ENCODE data around the gene DAND5. TPM values are rescaled to one million over a fixed set of nuclear protein-coding genes. Genes with fewer than 3 reads are reported as not detected.

DAND5 gene
- polyA plus RNA-seq, 1 experiment, result not detected

GRCh38 chr19:13004273-13004672, 34.9 kb downstream of the DAND5 start:
- H3K4me3 ChIP-seq (ENCODE audit: low read depth, low read length), result no peak overlapping the region
- no peaks in the 10 kb centered on the region for H3K27me3 ChIP-seq (ENCODE audit: control insufficient read depth, insufficient read depth, low read length)
- TF ChIP-seq CTCF (IDR thresholded peaks at IDR 0.05; ENCODE audit: low read depth, low read length), result no peak
- H3K27ac ChIP-seq (ENCODE audit: low read depth, low read length), result no peak overlapping the region
- ChIA-PET POLR2A (interaction anchor here (0.5 kb wide), 1 partner anchor 769 kb away, joined by 4 read pairs; no protein-coding TSS in a partner anchor), CTCF (interaction anchor here (1.8 to 2.5 kb wide), 2 partner anchors 30 to 57 kb away, joined by 4 to 12 read pairs; no protein-coding TSS in a partner anchor)
- H3K9me3 ChIP-seq (ENCODE audit: control insufficient read depth, insufficient read depth, low read length), result no peaks in the 10 kb centered on the region
- no peak for DNase-seq (ENCODE audit: low read depth, low spot score)

DNA sequence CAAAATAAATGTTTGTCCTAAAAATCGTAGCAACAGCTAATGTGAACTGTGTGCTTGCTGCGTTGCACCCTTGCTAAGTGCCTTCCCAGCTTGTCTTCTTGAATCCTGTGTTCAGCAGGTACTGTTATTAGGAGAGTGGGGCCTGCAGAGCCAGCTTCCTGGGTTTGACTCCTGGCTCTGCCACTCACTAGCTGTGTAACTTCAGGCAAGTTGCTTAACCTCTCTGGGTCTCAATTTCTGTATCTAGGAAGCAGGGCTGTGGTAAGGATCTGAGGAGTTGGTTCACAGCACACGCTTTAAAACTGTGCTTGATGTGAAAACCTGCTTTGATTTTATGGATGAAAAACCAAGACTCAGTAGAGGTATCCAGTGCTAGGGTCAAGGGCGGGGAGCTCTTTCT, 35.9 kb downstream of the DAND5 start:
- DNase-seq (ENCODE audit: low read depth, low spot score), result no peak
- ChIA-PET POLR2A (no interaction called here), CTCF (interaction anchor here (1.0 to 2.5 kb wide), 3 partner anchors 13 to 56 kb away, joined by 3 to 12 read pairs (median 4); no protein-coding TSS in a partner anchor)
- Histone ChIP-seq H3K4me3 (ENCODE audit: low read depth, low read length) (no peak overlapping the region), H3K27ac (ENCODE audit: low read depth, low read length) (no peak overlapping the region), H3K9me3 (ENCODE audit: control insufficient read depth, insufficient read depth, low read length) (peaks cover 2% of the 10 kb centered on the region; the same call in 1 of the 2 replicates), H3K27me3 (ENCODE audit: control insufficient read depth, insufficient read depth, low read length) (no peaks in the 10 kb centered on the region)
- no peak for TF ChIP-seq CTCF (IDR thresholded peaks at IDR 0.05; ENCODE audit: low read depth, low read length)

DNA sequence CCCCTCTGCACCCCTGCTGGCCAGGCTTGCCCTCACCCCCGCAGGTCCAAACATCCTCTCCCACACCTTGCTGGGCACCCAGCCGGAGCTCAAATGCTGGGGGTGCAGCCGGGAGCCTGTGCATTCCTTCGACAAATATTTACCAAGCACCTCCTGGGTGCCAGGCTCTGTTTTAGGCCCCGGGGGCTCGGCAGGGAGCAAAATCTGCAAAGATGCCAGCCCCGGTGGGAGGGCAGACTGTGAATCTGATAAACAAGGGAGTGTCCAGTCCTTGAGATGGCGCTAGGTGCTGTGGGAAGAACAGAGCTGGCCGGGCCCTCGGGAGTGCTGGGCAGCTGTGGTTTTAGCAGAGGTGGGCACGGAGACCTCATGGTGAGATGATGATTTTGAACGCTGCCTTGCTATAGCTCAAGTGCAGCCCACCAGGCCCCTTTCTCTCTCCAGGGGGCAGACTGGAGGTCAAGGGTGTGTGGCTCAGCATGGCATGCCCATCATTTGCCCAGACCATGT, 36.5 kb downstream of the DAND5 start:
- no peak for DNase-seq (ENCODE audit: low read depth, low spot score)
- Histone ChIP-seq H3K9me3 (ENCODE audit: control insufficient read depth, insufficient read depth, low read length) (peaks cover 6% of the 10 kb centered on the region; the same call in 1 of the 2 replicates), H3K4me3 (ENCODE audit: low read depth, low read length) (no peak overlapping the region), H3K27ac (ENCODE audit: low read depth, low read length) (no peak overlapping the region), H3K27me3 (ENCODE audit: control insufficient read depth, insufficient read depth, low read length) (no peaks in the 10 kb centered on the region)
- ChIA-PET POLR2A (interaction anchor here (0.9 to 1.1 kb wide), 2 partner anchors 16 to 17 kb away, joined by 3 to 4 read pairs; no protein-coding TSS in a partner anchor), CTCF (interaction anchor here (1.2 to 2.5 kb wide), 3 partner anchors 28 to 56 kb away, joined by 3 to 12 read pairs (median 4); no protein-coding TSS in a partner anchor)
- TF ChIP-seq CTCF (IDR thresholded peaks at IDR 0.05; ENCODE audit: low read depth, low read length), result no peak

DNA sequence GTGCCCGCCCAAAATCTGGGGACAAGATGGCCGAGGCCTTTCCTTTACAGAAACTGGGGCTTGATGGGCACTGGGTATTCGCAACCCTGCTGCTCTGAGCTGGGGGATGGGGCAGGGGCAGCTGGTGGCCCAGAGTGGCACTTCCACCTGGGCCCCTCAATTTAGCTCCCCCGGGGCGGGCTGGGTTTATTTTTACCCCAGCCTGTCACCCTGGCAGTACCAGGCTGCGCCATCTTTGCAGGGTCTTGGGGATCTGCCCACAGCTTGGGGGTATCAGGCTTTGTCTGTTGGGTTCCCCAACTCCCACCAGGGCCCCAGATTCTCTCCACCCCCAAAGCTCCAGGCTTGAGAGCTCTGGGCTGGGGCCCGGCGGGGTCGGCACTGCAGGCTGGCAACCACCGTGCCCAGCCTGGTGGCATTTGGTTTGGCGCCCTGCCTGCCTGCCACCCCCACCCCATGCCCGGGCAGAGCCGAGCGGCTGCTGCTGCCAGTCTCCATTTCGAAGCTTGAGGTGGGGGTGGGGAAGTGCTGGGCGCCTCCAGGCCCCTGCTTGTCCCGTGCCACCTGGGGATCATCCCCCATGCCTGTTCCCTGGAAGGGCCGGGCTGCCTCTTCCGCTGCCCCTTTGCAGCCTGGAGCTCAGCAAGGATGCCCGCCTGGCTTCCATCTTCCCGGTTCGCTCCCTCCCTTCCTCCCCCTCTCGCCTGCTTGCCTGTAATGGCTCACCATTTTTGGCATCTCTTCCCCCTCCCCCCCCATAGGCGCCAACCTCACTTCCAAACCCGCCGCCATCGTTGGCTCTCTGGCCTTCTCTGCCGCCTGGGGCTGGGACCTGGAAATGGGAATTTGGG, 37.3 kb downstream of the DAND5 start:
- Histone ChIP-seq H3K27ac (ENCODE audit: low read depth, low read length) (no peak overlapping the region), H3K4me3 (ENCODE audit: low read depth, low read length) (no peak overlapping the region), H3K9me3 (ENCODE audit: control insufficient read depth, insufficient read depth, low read length) (peaks cover 12% of the 10 kb centered on the region; the same call in 1 of the 2 replicates), H3K27me3 (ENCODE audit: control insufficient read depth, insufficient read depth, low read length) (no peaks in the 10 kb centered on the region)
- ChIA-PET CTCF (interaction anchor here (0.6 to 2.5 kb wide), 3 partner anchors 41 to 88 kb away, joined by 3 to 12 read pairs (median 5); no protein-coding TSS in a partner anchor), POLR2A (interaction anchor here (0.6 to 1.4 kb wide), 5 partner anchors 16 to 90 kb away, joined by 3 to 8 read pairs (median 4); no protein-coding TSS in a partner anchor)
- no peak for TF ChIP-seq CTCF (IDR thresholded peaks at IDR 0.05; ENCODE audit: low read depth, low read length)
- DNase-seq (ENCODE audit: low read depth, low spot score), result no peak

Data from AG04450 (cell line).